ENCODE data around the gene PCAT6. TPM values are rescaled to one million over a fixed set of nuclear protein-coding genes. Genes with fewer than 3 reads are reported as not detected.

The PCAT6 gene
- total and polyA plus RNA-seq, 3 donors from 2014 or later = 11.5 to 80.5 (median 29.4) TPM

- intact Hi-C loops (cut with DNase I; ENCODE audit: low total_unique reads) = no loop called here
- H3K27me3 ChIP-seq = no peaks in the 10 kb centered on the region
- no peaks in the 10 kb centered on the region for H3K36me3 ChIP-seq (ENCODE audit: low read depth, missing control alignments)
- 52 to 68% methylated on average over 4 of the region's 4 CpGs for WGBS, 2 donors
- DNase-seq = no peak
- no peak overlapping the region for H3K27ac ChIP-seq
- no peak overlapping the region for H3K4me3 ChIP-seq
- peaks cover 6% of the 10 kb centered on the region for H3K4me1 ChIP-seq
- no peaks in the 10 kb centered on the region for H3K9me3 ChIP-seq
- TF ChIP-seq POLR2A (IDR thresholded peaks at IDR 0.05) (no peak), CTCF (IDR thresholded peaks at IDR 0.05) (no peak)
These were observed 29.6 kb upstream of the PCAT6 start for GRCh38 chr1:202781180-202781579.

- intact Hi-C loops (cut with DNase I; ENCODE audit: low total_unique reads) = no loop called here
- peaks cover 6% of the 10 kb centered on the region for H3K4me1 ChIP-seq
- WGBS, 2 donors = 68 to 71% methylated on average over 4 of the region's 4 CpGs
- DNase-seq = no peak
- no peaks in the 10 kb centered on the region for H3K9me3 ChIP-seq
- H3K27ac ChIP-seq = no peak overlapping the region
- no peak overlapping the region for H3K4me3 ChIP-seq
- no peaks in the 10 kb centered on the region for H3K27me3 ChIP-seq
- TF ChIP-seq CTCF (IDR thresholded peaks at IDR 0.05) = no peak
- TF ChIP-seq POLR2A (IDR thresholded peaks at IDR 0.05) = no peak
- H3K36me3 ChIP-seq (ENCODE audit: low read depth, missing control alignments) = no peaks in the 10 kb centered on the region
These were observed 23.9 kb upstream of the PCAT6 start for GRCh38 chr1:202786804-202787203.

GRCh38 chr1:202788800-202789199 lies 22.0 kb upstream of the PCAT6 start:
- Histone ChIP-seq H3K27me3 (no peaks in the 10 kb centered on the region), H3K9me3 (no peaks in the 10 kb centered on the region), H3K36me3 (ENCODE audit: low read depth, missing control alignments) (no peaks in the 10 kb centered on the region), H3K27ac (no peak overlapping the region), H3K4me3 (no peak overlapping the region), H3K4me1 (peaks cover 6% of the 10 kb centered on the region)
- TF ChIP-seq POLR2A (IDR thresholded peaks at IDR 0.05) (no peak), CTCF (IDR thresholded peaks at IDR 0.05) (no peak)
- 66 to 72% methylated on average over 3 of the region's 3 CpGs for WGBS, 2 donors
- no peak for DNase-seq
- intact Hi-C loops (cut with DNase I; ENCODE audit: low total_unique reads) = no loop called here

GRCh38 chr1:202791077-202791747 lies 19.5 kb upstream of the PCAT6 start:
- Histone ChIP-seq H3K4me3 (no peak overlapping the region), H3K36me3 (ENCODE audit: low read depth, missing control alignments) (no peaks in the 10 kb centered on the region), H3K9me3 (no peaks in the 10 kb centered on the region), H3K27me3 (no peaks in the 10 kb centered on the region), H3K27ac (no peak overlapping the region), H3K4me1 (no peaks in the 10 kb centered on the region)
- no peak for TF ChIP-seq CTCF (IDR thresholded peaks at IDR 0.05)
- no peak for TF ChIP-seq POLR2A (IDR thresholded peaks at IDR 0.05)
- intact Hi-C loops (cut with DNase I; ENCODE audit: low total_unique reads) = no loop called here
- WGBS, 2 donors = 73 to 86% methylated on average over 4 of the region's 4 CpGs
- DNase-seq = no peak

All from testis (tissue), 3 donors.